Retina (tissue), 1 donor: ENCODE results near the gene WDR26.
"Not testable (repeated sequence)": the region's sequence is repeated elsewhere in the genome, so short reads cannot be mapped to it uniquely, and the experiment has no call there.

ENCODE experiments used
- DNase-seq: peaks from one replicate; pipeline ENCODE4 v3.0.0-alpha.2; 2016

The WDR26 gene

GRCh38 chr1:224392411-224393249, 42.0 kb downstream of the WDR26 start:
- no peak for DNase-seq

GRCh38 chr1:224390517-224390916, 44.1 kb downstream of the WDR26 start:
- no peak for DNase-seq

GRCh38 chr1:224387943-224388342, 46.7 kb downstream of the WDR26 start:
- DNase-seq: no peak

GRCh38 chr1:224387302-224387912, 47.2 kb downstream of the WDR26 start:
- no peak for DNase-seq

- no peak for DNase-seq
These were observed 51.4 kb downstream of the WDR26 start for GRCh38 chr1:224383218-224383617.

GRCh38 chr1:224381880-224382548, 52.6 kb downstream of the WDR26 start:
- no peak for DNase-seq

- DNase-seq: no peak
These were observed 54.6 kb downstream of the WDR26 start for GRCh38 chr1:224380003-224380402.

GRCh38 chr1:224378855-224379631, 55.6 kb downstream of the WDR26 start:
- DNase-seq: no peak

GRCh38 chr1:224377676-224378006, 57.0 kb downstream of the WDR26 start:
- DNase-seq: no peak

- DNase-seq: no peak
These were observed 59.5 kb downstream of the WDR26 start for GRCh38 chr1:224375059-224375458.

- no peak for DNase-seq
These were observed 61.5 kb downstream of the WDR26 start for GRCh38 chr1:224373008-224373590.

- DNase-seq: no peak
These were observed 66.2 kb downstream of the WDR26 start for GRCh38 chr1:224368409-224368808.

GRCh38 chr1:224359207-224359606, 75.4 kb downstream of the WDR26 start:
- DNase-seq: no peak

- no peak for DNase-seq
These were observed 76.4 kb downstream of the WDR26 start for GRCh38 chr1:224358237-224358636.

- no peak for DNase-seq
These were observed 76.9 kb downstream of the WDR26 start for GRCh38 chr1:224357626-224358124.

- DNase-seq: peak; percentile 95
These were observed 77.6 kb downstream of the WDR26 start, which contains the start of gene CNIH4 for GRCh38 chr1:224356685-224357625. CNIH4 (plus strand) TSS chr1:224356879; CDS start chr1:224356925, 46 bp downstream.

GRCh38 chr1:224353975-224354925, 80.3 kb downstream of the WDR26 start:
- no peak for DNase-seq

GRCh38 chr1:224352436-224353085, 82.0 kb downstream of the WDR26 start:
- DNase-seq: not testable (repeated sequence)

GRCh38 chr1:224349716-224350115, 84.9 kb downstream of the WDR26 start:
- not testable (repeated sequence) for DNase-seq
